Activated T-cell treated with anti-CD3 and anti-CD28 coated beads for 4 hours (primary cell): Measurements from ENCODE around the gene NEUROG1.

Experiments used
- DNase-seq: peaks from one replicate; pipeline ENCODE4 v3.0.0-alpha.2; 2020

Gene NEUROG1

GRCh38 chr5:135491552-135492318 lies 44.0 kb downstream of the NEUROG1 start:
- DNase-seq, result no peak

- DNase-seq, result no peak
Observed at GRCh38 chr5:135491038-135491551, 44.7 kb downstream of the NEUROG1 start.

GRCh38 chr5:135490245-135491037 lies 45.3 kb downstream of the NEUROG1 start:
- DNase-seq, result no peak

- DNase-seq, result no peak
Observed at GRCh38 chr5:135489466-135490244, 46.1 kb downstream of the NEUROG1 start.

- no peak for DNase-seq
Observed at GRCh38 chr5:135488727-135489465, 46.9 kb downstream of the NEUROG1 start.

- DNase-seq, result no peak
Observed at GRCh38 chr5:135487839-135488514, 47.8 kb downstream of the NEUROG1 start.

- no peak for DNase-seq
Observed at GRCh38 chr5:135487037-135487395, 48.7 kb downstream of the NEUROG1 start.

GRCh38 chr5:135486131-135487036 lies 49.4 kb downstream of the NEUROG1 start:
- DNase-seq, result no peak

GRCh38 chr5:135484674-135485086 lies 51.1 kb downstream of the NEUROG1 start:
- DNase-seq, result no peak
